GM18873 (cell line): ENCODE results near the gene ING1.
"Not testable (repeated sequence)": the region's sequence is repeated elsewhere in the genome, so short reads cannot be mapped to it uniquely, and the experiment has no call there.

Experiments used
- ATAC-seq: cut with Tn5 transposase; IDR thresholded peaks from one replicate; pipeline ENCODE4 v1.9.1; 2021; ENCODE audit warnings: mild to moderate bottlenecking, moderate library complexity, moderate number of reproducible peaks; ENCODE audit not compliant: unreplicated experiment, low FRiP score

ING1 gene

GRCh38 chr13:110714797-110715394 is 1.4 kb downstream of the ING1 start:
- no peak for ATAC-seq

GRCh38 chr13:110715395-110716246 is 2.1 kb downstream of the ING1 start:
- peak; percentile 55 for ATAC-seq

DNA sequence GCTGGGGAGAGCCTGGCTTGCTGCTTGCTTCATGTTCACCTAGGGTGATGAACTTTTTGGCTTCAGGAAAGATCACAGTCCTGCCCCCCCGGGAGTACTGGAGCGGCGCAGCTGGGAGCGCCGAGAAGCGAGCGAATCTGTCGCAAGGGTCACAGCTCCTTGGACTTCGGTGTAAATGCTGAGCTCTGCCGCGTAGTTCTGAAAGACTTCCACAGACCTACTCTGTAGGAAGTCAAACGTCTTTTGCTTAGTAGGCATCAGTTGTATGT is 2.7 kb downstream of the ING1 start:
- ATAC-seq, result no peak

- no peak for ATAC-seq
Observed at GRCh38 chr13:110719036-110719710, 5.7 kb downstream of the ING1 start.

DNA sequence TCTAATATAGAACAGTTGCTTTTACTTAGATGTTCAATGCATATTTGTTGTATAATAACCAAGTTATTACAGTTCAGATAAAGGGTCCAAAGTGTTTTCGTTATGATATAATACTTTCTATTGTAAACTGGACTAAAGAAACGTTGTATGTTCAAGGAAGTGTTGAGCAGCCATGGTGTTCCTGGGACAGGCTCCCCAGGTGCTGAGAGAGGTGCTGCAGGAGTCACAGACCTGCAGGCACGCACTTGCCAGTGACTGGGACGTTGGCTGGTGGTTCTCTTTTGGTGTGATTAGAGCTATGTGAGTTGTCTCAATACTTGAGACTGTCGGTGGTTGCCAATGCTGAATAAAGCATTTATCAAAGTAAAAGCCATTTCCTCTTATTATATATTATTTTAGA is 9.5 kb downstream of the ING1 start:
- no peak for ATAC-seq

DNA sequence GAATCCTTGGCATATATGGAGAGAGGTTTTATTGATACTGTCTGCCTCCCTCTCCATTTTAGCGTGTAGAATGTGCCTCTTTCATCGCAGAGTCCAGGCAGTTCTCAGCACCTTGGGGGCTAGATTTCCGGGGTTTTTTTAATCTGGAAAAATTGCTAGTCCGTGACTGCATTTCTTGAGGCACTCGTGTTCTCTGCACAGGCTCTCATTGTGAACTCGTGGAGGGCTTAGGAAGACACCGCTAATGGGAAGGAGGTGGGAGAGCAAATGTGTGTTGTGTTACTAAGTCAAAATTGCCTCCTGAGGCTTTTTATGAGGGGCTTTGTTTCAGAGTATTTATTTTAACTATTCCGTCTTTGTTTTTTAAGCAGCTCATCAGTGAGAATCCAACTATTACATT is 10.1 kb downstream of the ING1 start:
- no peak for ATAC-seq

GRCh38 chr13:110726153-110726552 is 12.7 kb downstream of the ING1 start:
- not testable (repeated sequence) for ATAC-seq

DNA sequence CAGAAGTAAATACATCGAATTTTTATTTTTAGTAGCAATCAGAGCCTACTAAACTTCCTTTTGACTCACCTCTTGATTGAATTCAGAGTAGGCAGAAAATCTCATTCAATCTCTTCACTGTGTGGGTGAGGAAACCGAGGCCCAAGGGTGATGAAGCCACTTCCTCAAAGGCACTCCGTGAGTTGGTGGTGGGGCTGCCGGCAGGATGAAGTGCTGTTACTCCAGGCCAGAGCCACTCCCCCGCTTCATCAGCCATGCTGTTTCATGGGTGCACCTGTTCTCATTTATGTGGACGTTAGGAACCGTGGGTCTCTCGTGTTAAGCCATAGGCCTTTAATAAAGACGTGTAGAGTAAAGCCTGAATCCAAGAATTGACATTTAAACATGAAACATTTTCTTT is 13.2 kb downstream of the ING1 start:
- ATAC-seq, result no peak

DNA sequence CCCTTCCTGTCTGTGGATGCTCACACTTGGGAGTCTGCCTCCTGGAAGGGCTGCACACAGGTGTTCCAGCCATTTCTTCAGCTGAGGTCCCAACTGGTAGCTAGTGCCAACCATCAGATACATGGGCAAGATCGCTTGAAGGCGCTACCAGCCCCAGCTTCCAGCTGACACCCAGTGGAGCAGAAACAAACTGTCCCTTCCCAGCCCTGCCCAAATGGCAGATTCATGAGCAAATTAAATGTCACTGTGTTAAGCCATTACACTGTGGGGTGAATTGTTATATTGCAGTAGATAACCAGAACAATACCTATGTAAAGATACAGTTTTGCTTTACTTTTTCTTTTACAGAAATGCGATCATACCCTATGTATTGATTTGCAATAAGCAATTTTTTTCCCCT is 17.6 kb downstream of the ING1 start:
- no peak for ATAC-seq

DNA sequence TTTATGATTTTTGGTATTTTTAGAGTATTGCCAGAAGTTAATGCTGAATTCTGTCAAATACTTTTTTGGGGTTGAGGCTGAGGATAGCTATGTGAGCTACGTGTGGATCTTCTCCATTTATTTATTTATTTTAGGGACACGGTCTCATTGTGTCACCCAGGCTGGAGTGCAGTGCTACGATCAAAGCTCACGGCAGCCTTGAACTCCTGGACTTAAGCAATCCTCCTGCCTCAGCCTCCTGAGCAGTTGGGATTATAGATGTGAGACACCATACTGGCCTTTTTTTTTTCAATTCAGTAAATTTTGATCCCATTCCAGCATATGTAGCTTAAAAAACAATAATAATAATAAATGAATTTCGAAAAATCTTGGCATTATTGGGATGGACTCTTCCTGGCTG is 21.1 kb downstream of the ING1 start:
- no peak for ATAC-seq

DNA sequence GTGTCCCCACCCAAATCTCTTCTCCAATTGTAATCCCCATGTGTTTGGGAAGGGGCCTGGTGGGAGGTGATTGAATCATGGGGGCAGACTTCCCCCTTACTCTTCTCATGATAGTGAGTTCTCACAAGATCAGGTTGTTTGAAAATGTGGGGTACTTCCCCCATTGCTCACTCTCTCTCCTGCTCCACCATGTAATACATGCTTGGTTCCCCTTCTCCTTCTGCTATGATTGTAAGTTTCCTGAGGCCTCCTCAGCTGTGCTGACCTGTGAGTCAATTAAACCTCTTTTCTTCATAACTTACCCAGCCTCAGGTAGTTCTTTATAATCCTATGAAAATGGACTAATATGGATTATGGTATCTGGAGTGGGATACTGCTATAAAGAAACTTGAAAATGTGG is 24.1 kb downstream of the ING1 start:
- no peak for ATAC-seq

GRCh38 chr13:110743687-110744086 is 30.2 kb downstream of the ING1 start:
- no peak for ATAC-seq

GRCh38 chr13:110746438-110746837 is 32.9 kb downstream of the ING1 start:
- ATAC-seq, result no peak

GRCh38 chr13:110748271-110748670 is 34.8 kb downstream of the ING1 start:
- no peak for ATAC-seq

GRCh38 chr13:110756219-110756631 is 42.7 kb downstream of the ING1 start:
- ATAC-seq, result no peak

GRCh38 chr13:110757296-110757695 is 43.8 kb downstream of the ING1 start:
- no peak for ATAC-seq

DNA sequence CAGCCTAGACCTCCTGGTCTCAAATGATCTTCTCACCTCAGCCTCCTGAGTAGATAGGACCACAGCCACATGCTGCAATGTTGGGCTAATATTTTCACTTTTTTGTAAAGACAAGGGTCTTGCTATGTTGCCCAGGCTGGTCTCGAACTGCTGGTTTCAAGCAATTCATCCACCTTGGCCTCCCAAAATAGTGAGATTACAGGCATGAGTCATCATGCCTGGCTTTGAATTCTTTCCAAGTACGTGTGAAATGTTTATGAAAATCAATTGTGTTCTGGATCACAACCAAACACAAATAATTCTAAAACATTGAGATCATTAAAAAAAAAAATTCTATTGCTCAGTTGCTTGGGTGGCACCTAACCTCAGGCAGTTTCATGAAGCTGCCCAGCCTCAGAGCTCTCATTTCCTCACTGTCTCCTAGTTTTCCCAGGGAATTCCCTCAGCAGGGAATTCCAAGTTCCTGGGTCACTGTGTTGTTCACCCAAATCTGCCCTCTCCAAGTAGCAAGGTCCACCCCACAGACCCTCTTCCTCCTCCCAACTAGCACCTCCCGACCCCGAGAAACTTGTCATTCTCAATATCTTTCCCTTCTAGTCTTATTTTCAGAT is 44.8 kb downstream of the ING1 start:
- ATAC-seq, result no peak

- no peak for ATAC-seq
Observed at GRCh38 chr13:110759710-110760109, 46.2 kb downstream of the ING1 start.

DNA sequence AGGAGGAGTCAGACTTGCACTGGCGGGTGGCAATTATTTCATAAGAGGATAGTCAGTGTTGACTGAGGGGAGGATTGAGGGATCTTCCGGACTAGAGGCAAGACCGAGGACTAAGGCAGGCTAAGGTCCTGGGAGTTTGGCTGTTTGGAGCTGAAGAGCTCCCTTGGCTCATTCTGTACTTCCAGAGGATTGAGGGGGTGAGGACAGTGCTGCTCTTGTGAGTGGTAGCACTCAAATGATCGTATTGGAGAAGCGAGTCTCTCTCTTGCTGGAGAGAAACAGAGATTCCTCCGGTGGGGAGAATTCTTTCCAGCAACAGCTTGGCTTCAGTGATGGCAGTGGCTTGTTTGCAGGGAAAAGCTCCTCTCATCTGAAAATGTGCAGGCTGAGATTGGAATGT is 47.1 kb downstream of the ING1 start:
- no peak for ATAC-seq

DNA sequence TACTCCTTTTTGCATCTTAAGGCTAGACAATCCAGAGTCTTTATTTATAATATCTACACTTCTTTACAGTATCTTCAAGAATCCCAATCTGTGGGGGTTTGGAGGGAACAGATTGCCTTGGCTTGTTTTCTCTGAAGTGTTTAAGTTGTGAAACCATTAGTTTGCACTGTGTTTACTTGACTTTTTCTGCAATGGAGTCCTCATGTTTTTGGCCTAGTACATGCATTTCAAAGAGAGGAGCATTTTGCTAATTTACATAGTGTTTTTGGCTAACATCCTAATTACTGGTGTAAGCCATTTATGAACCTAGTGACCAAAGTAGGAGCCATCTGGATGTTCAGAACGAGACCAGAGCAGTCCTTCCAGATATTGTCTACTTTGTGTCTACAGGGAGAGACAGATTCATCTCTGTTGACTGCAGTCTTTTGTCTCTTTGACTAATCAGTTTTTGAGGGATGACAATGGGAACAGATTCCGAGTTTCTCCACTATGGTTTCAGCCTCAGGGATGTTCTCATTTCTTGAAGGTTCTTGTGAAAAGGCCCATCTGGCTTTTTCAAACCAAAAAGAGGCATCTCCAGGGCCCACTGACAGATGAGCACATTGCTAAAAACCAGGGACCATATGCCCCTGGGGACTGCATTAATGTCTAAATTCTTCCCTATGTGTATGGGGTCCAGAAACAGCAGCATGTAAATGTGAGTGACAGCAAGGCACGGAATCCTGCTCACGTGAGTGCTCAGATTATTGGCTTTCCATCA is 53.4 kb downstream of the ING1 start:
- ATAC-seq, result no peak

DNA sequence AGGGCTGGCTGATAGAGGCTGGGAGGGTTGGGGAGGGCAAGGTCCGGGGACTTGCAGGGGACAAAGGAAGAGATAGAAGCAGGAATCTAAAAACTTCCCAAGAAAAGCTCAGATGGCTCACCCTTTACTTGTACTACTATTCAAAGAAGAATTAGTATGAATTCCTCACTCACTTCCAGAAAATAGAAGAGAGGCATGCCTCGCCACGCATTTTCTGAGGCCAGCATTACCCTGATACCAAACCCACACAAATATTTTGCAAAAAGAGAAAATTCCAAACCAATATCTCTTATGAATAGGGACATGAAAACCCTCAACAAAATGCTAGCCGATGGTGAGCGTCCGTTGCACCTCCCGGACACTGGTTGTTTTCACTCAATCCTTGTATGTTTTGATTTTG is 54.0 kb downstream of the ING1 start:
- ATAC-seq, result no peak
